ENCODE data around the gene APPL1. TPM values are rescaled to one million over a fixed set of nuclear protein-coding genes. Genes with fewer than 3 reads are reported as not detected.

Gene APPL1
- total and polyA plus RNA-seq, 4 experiments from 2014 or later: 28.1 to 50.5 (median 32.2) TPM

Other genes starting within 250 kb of the APPL1 start
- gene SPATA12, start 167.1 kb upstream of the APPL1 start, total RNA-seq: not detected
- gene SPATA12, start 167.1 kb upstream of the APPL1 start, polyA plus RNA-seq: not detected
- gene IL17RD, start 62.4 kb upstream of the APPL1 start, total RNA-seq: not detected
- not detected for gene IL17RD, start 62.4 kb upstream of the APPL1 start, polyA plus RNA-seq
- not detected for gene HESX1, start 27.8 kb upstream of the APPL1 start, total RNA-seq
- gene HESX1, start 27.8 kb upstream of the APPL1 start, polyA plus RNA-seq: not detected
- not detected for gene ASB14, start 65.0 kb downstream of the APPL1 start, total RNA-seq
- under 1 TPM; 0.11 to 0.29 TPM for gene ASB14, start 65.0 kb downstream of the APPL1 start, polyA plus RNA-seq

Data from CD4-positive, alpha-beta memory T cell (primary cell).